NCI-H345 (cell line): Measurements from ENCODE around the gene CDC14B.
"Not testable (repeated sequence)": the region's sequence is repeated elsewhere in the genome, so short reads cannot be mapped to it uniquely, and the experiment has no call there.

ENCODE experiments used
- DNase-seq: peaks from one replicate; lab custom pipeline; 2025; lab: John Stamatoyannopoulos, UW

CDC14B gene

GRCh38 chr9:96540106-96540505, 79.5 kb downstream of the CDC14B start:
- no peak for DNase-seq

GRCh38 chr9:96532173-96532572, 87.5 kb downstream of the CDC14B start:
- no peak for DNase-seq

- DNase-seq = no peak
These were observed 94.9 kb downstream of the CDC14B start for GRCh38 chr9:96524764-96525163.

GRCh38 chr9:96524045-96524444, 95.6 kb downstream of the CDC14B start:
- DNase-seq = peak; percentile 1

- no peak for DNase-seq
These were observed 96.3 kb downstream of the CDC14B start for GRCh38 chr9:96523374-96523773.

- peak; percentile 9 for DNase-seq
These were observed 97.3 kb downstream of the CDC14B start for GRCh38 chr9:96522366-96522765.

- no peak for DNase-seq
These were observed 99.9 kb downstream of the CDC14B start for GRCh38 chr9:96519787-96520186.

GRCh38 chr9:96519095-96519494, 100.5 kb downstream of the CDC14B start:
- no peak for DNase-seq

- no peak for DNase-seq
These were observed 103.8 kb downstream of the CDC14B start for GRCh38 chr9:96515621-96516470.

GRCh38 chr9:96514800-96515158, 104.9 kb downstream of the CDC14B start:
- DNase-seq = no peak

- DNase-seq = no peak
These were observed 105.4 kb downstream of the CDC14B start for GRCh38 chr9:96514108-96514799.

GRCh38 chr9:96513622-96514021, 106.0 kb downstream of the CDC14B start:
- DNase-seq = no peak

GRCh38 chr9:96512240-96512639, 107.4 kb downstream of the CDC14B start:
- DNase-seq = no peak

- no peak for DNase-seq
These were observed 109.4 kb downstream of the CDC14B start for GRCh38 chr9:96510258-96510657.

- no peak for DNase-seq
These were observed 109.8 kb downstream of the CDC14B start for GRCh38 chr9:96509848-96510247.

- DNase-seq = no peak
These were observed 110.6 kb downstream of the CDC14B start for GRCh38 chr9:96509026-96509425.

GRCh38 chr9:96508227-96508940, 111.3 kb downstream of the CDC14B start:
- no peak for DNase-seq

GRCh38 chr9:96505316-96505991, 114.2 kb downstream of the CDC14B start:
- no peak for DNase-seq

- DNase-seq = no peak
These were observed 115.7 kb downstream of the CDC14B start for GRCh38 chr9:96503918-96504317.

GRCh38 chr9:96503374-96503748, 116.3 kb downstream of the CDC14B start:
- not testable (repeated sequence) for DNase-seq

- no peak for DNase-seq
These were observed 116.9 kb downstream of the CDC14B start for GRCh38 chr9:96502539-96503373.
